Astrocyte of the cerebellum (primary cell): ENCODE measurements around the gene ATP9A.
"Not testable (repeated sequence)": the region's sequence is repeated elsewhere in the genome, so short reads cannot be mapped to it uniquely, and the experiment has no call there.

Experiments
- DNase-seq: peaks from one replicate; pipeline ENCODE4 v3.0.0-alpha.2; 2011; ENCODE audit warnings: low read depth
- H3K4me3 ChIP-seq: 2 replicates; pipeline ENCODE4 v1.5.1; 2011; ENCODE audit warnings: mild to moderate bottlenecking, low read depth, low read length, moderate library complexity
- CTCF ChIP-seq: IDR thresholded peaks from 2 replicates; pipeline ENCODE4 v1.5.1; 2012; ENCODE audit warnings: low read length, low read depth, moderate library complexity, mild to moderate bottlenecking; ENCODE audit errors: missing control alignments
- in situ Hi-C: cut with HindIII; loops from 2 replicates; pipeline ENCODE4 v1.10.0; 2017; ENCODE audit warnings: low sequenced_read_pairs

Gene ATP9A

GRCh38 chr20:51570739-51571459, 197.3 kb downstream of the ATP9A start:
- no peak for DNase-seq
- H3K4me3 ChIP-seq: no peak overlapping the region
- in situ Hi-C loops: no loop called here
- TF ChIP-seq CTCF: no peak

GRCh38 chr20:51569815-51570738, 198.1 kb downstream of the ATP9A start:
- no peak for TF ChIP-seq CTCF
- DNase-seq: no peak
- in situ Hi-C loops: no loop called here
- no peak overlapping the region for H3K4me3 ChIP-seq

GRCh38 chr20:51568533-51568932, 199.7 kb downstream of the ATP9A start:
- H3K4me3 ChIP-seq, DNase-seq, in situ Hi-C loops: not testable (repeated sequence)

GRCh38 chr20:51567622-51568021, 200.6 kb downstream of the ATP9A start:
- no peak for TF ChIP-seq CTCF
- in situ Hi-C loops: no loop called here
- no peak for DNase-seq
- no peak overlapping the region for H3K4me3 ChIP-seq

- DNase-seq: no peak
- H3K4me3 ChIP-seq: no peak overlapping the region
- no peak for TF ChIP-seq CTCF
- in situ Hi-C loops: no loop called here
Measured at GRCh38 chr20:51566594-51566993, 201.6 kb downstream of the ATP9A start.

GRCh38 chr20:51565298-51566144, 202.7 kb downstream of the ATP9A start:
- no peak for DNase-seq
- H3K4me3 ChIP-seq: no peak overlapping the region
- in situ Hi-C loops: no loop called here
- TF ChIP-seq CTCF: no peak
